Caki2 (cell line): ENCODE data around the gene ZNF586. TPM values are rescaled to one million over a fixed set of nuclear protein-coding genes. Genes with fewer than 3 reads are reported as not detected.
"Not testable (repeated sequence)": the region's sequence is repeated elsewhere in the genome, so short reads cannot be mapped to it uniquely, and the experiment has no call there.

Experiments used
- DNase-seq: peaks from one replicate; pipeline ENCODE4 v3.0.0-alpha.2; 2015; ENCODE audit warnings: low read depth
- in situ Hi-C: cut with HindIII; loops from 2 replicates; pipeline ENCODE4 v1.10.0; 2016; ENCODE audit warnings: low sequenced_read_pairs, low pct_unique_long_range_greater_than_20kb, mixed read lengths
- total RNA-seq: library from RNA; depleted of rRNA; stranded (reverse); fragments of >200 nt; shearing (Covaris generic); gene quantifications from 2 replicates; pipeline ENCODE4 v1.2.3, GENCODE V29; 2014; ENCODE audit warnings: low replicate concordance

Gene ZNF586
- total RNA-seq, 1 experiment from 2014 or later: 18.7 TPM

GRCh38 chr19:57786906-57787305 lies 17.4 kb downstream of the ZNF586 start:
- in situ Hi-C loops: no loop called here
- DNase-seq: no peak

GRCh38 chr19:57788114-57788692 lies 18.7 kb downstream of the ZNF586 start:
- no peak for DNase-seq
- in situ Hi-C loops: no loop called here

- DNase-seq: no peak
- in situ Hi-C loops: no loop called here
These were observed 19.8 kb downstream of the ZNF586 start for GRCh38 chr19:57789288-57789687.

- in situ Hi-C loops, DNase-seq: not testable (repeated sequence)
These were observed 27.1 kb downstream of the ZNF586 start for GRCh38 chr19:57796580-57796979.

GRCh38 chr19:57800696-57801095 lies 31.2 kb downstream of the ZNF586 start:
- in situ Hi-C loops: no loop called here
- DNase-seq: no peak

GRCh38 chr19:57802269-57802668 lies 32.8 kb downstream of the ZNF586 start:
- no peak for DNase-seq
- in situ Hi-C loops: no loop called here

- DNase-seq: no peak
- in situ Hi-C loops: no loop called here
These were observed 33.8 kb downstream of the ZNF586 start for GRCh38 chr19:57803265-57803593.

GRCh38 chr19:57803594-57804325 lies 34.3 kb downstream of the ZNF586 start:
- no peak for DNase-seq
- in situ Hi-C loops: no loop called here

- in situ Hi-C loops: no loop called here
- no peak for DNase-seq
These were observed 38.1 kb downstream of the ZNF586 start for GRCh38 chr19:57807541-57807940.

- DNase-seq, in situ Hi-C loops: not testable (repeated sequence)
These were observed 41.2 kb downstream of the ZNF586 start for GRCh38 chr19:57810410-57811295.

- DNase-seq: no peak
- in situ Hi-C loops: no loop called here
These were observed 42.8 kb downstream of the ZNF586 start for GRCh38 chr19:57812226-57812625.

GRCh38 chr19:57812975-57813820 lies 43.7 kb downstream of the ZNF586 start:
- DNase-seq, in situ Hi-C loops: not testable (repeated sequence)

GRCh38 chr19:57813919-57814504 lies 44.5 kb downstream of the ZNF586 start:
- in situ Hi-C loops: no loop called here
- DNase-seq: no peak

- in situ Hi-C loops: no loop called here
- peak; percentile 90 for DNase-seq
These were observed 45.2 kb downstream of the ZNF586 start, which contains the start of gene ZNF552 for GRCh38 chr19:57814505-57815246. Gene ZNF552, minus strand, starts transcription at chr19:57814913. Its CDS starts 170 bp downstream, at chr19:57814743.

GRCh38 chr19:57815247-57816075 lies 46.0 kb downstream of the ZNF586 start:
- no peak for DNase-seq
- in situ Hi-C loops: no loop called here

GRCh38 chr19:57816652-57817051 lies 47.2 kb downstream of the ZNF586 start:
- in situ Hi-C loops: no loop called here
- DNase-seq: peak; percentile 34
